ENCODE measurements around the gene MAML3. TPM values are rescaled to one million over a fixed set of nuclear protein-coding genes. Genes with fewer than 3 reads are reported as not detected.

MAML3 gene
- total and polyA plus RNA-seq, 2 experiments from 2014 or later: 4.1 to 11.2 TPM

DNA sequence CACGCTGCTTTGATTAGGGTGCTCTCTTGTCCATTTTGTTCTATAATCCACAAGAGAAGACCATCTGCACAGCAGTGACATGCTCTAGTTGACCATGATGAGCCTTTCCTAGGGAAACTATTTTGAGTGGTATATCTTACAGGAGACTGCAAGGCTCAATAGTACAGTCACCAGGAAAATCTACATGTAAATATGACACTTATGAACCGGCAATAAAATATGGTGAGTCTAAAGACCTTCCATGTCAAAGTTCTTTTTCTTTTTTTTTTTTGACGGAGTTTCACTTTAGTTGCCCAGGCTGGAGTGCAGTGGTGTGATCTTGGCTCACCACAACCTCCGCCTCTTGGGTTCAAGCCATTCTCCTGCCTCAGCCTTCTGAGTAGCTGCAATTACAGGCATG, 384.6 kb downstream of the MAML3 start:
- no peaks in the 10 kb centered on the region for H4K20me1 ChIP-seq (ENCODE audit: insufficient read depth, poor library complexity, severe bottlenecking)
- no peaks in the 10 kb centered on the region for H3K9me3 ChIP-seq (ENCODE audit: low read depth)
- H3K4me1 ChIP-seq (ENCODE audit: insufficient read depth): no peaks in the 10 kb centered on the region
- H3K27me3 ChIP-seq: no peaks in the 10 kb centered on the region
- H3K4me2 ChIP-seq: no peak overlapping the region
- H3K79me2 ChIP-seq: no peaks in the 10 kb centered on the region
- WGBS (ENCODE audit: low lambda C conversion rate, missing lambda C conversion rate): 69% methylated on average over 4 of the region's 4 CpGs
- H3K36me3 ChIP-seq (replicated peaks; ENCODE audit: insufficient read depth, low read depth): no peaks in the 10 kb centered on the region
- no peak overlapping the region for H3K27ac ChIP-seq
- no peaks in the 10 kb centered on the region for H3K9me2 ChIP-seq (replicated peaks; ENCODE audit: insufficient read depth)
- no peak for DNase-seq (ENCODE audit: low spot score)
- no peak overlapping the region for H3K4me3 ChIP-seq
- H2AFZ ChIP-seq: no peak overlapping the region
- TF ChIP-seq EZH2 (IDR thresholded peaks at IDR 0.05; ENCODE audit: borderline replicate concordance): no peak
- TF ChIP-seq, protein P1, sequence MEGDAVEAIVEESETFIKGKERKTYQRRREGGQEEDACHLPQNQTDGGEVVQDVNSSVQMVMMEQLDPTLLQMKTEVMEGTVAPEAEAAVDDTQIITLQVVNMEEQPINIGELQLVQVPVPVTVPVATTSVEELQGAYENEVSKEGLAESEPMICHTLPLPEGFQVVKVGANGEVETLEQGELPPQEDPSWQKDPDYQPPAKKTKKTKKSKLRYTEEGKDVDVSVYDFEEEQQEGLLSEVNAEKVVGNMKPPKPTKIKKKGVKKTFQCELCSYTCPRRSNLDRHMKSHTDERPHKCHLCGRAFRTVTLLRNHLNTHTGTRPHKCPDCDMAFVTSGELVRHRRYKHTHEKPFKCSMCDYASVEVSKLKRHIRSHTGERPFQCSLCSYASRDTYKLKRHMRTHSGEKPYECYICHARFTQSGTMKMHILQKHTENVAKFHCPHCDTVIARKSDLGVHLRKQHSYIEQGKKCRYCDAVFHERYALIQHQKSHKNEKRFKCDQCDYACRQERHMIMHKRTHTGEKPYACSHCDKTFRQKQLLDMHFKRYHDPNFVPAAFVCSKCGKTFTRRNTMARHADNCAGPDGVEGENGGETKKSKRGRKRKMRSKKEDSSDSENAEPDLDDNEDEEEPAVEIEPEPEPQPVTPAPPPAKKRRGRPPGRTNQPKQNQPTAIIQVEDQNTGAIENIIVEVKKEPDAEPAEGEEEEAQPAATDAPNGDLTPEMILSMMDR (IDR thresholded peaks at IDR 0.05; ENCODE audit: poor library complexity): no peak
- TF ChIP-seq EZH2phosphoT487 (IDR thresholded peaks at IDR 0.05; ENCODE audit: low read depth, severe bottlenecking, unreplicated experiment): no peak

DNA sequence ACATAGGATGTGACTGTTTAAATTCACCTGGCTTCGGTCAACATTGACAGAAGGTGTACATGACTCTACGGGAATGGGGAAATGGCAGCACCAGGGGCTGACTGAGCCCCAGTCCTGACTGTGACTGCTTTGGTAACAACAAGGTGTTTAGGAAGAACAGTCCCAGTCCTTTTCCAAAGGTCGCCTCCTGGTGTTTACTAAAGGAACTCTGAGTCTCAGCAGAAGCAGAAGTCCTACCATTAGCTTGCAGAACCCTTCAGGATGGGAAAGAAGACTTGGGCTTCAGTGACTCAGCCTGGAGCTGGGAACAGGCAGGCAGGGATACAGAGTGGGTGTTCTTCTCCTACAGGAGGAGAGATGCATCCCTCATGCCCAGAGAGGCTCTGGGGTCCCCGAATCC, 385.1 kb downstream of the MAML3 start:
- Histone ChIP-seq H4K20me1 (ENCODE audit: insufficient read depth, poor library complexity, severe bottlenecking) (no peaks in the 10 kb centered on the region), H3K36me3 (replicated peaks; ENCODE audit: insufficient read depth, low read depth) (no peaks in the 10 kb centered on the region), H3K4me1 (ENCODE audit: insufficient read depth) (peaks cover 4% of the 10 kb centered on the region), H3K4me2 (no peak overlapping the region), H3K27ac (no peak overlapping the region), H3K27me3 (no peaks in the 10 kb centered on the region), H3K9me2 (replicated peaks; ENCODE audit: insufficient read depth) (no peaks in the 10 kb centered on the region), H3K9me3 (ENCODE audit: low read depth) (no peaks in the 10 kb centered on the region), H3K79me2 (no peaks in the 10 kb centered on the region), H3K4me3 (no peak overlapping the region), H2AFZ (no peak overlapping the region)
- WGBS (ENCODE audit: low lambda C conversion rate, missing lambda C conversion rate): 90% methylated on average over 4 of the region's 4 CpGs
- no peak for TF ChIP-seq EZH2phosphoT487 (IDR thresholded peaks at IDR 0.05; ENCODE audit: low read depth, severe bottlenecking, unreplicated experiment)
- TF ChIP-seq, protein P1 (IDR thresholded peaks at IDR 0.05; ENCODE audit: poor library complexity): peak; percentile 27
- no peak for TF ChIP-seq EZH2 (IDR thresholded peaks at IDR 0.05; ENCODE audit: borderline replicate concordance)
- peak; percentile 28 for DNase-seq (ENCODE audit: low spot score)

DNA sequence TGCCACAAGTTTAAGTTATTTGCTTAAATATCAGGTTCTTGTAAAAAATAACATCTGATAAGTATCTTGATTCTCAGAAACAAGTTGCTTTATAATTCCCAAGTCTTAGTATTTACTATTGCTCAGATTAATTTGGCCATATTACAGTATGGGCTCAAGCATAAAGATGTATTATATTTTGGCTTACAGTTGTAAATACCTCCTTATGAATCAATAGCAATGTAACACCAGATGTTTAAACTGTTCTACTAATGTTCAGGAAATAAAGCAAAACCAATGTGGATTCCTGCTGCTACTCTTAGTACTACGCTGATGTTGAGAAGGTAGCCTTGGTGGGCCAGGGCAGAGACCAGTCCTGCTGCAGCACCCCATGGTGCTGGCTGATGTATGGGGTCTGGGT, 385.6 kb downstream of the MAML3 start:
- 97% methylated on average over 1 of the region's 1 CpG for WGBS (ENCODE audit: low lambda C conversion rate, missing lambda C conversion rate)
- Histone ChIP-seq H3K4me3 (no peak overlapping the region), H3K9me3 (ENCODE audit: low read depth) (no peaks in the 10 kb centered on the region), H3K27me3 (no peaks in the 10 kb centered on the region), H2AFZ (no peak overlapping the region), H4K20me1 (ENCODE audit: insufficient read depth, poor library complexity, severe bottlenecking) (no peaks in the 10 kb centered on the region), H3K27ac (no peak overlapping the region), H3K79me2 (no peaks in the 10 kb centered on the region), H3K4me2 (no peak overlapping the region), H3K4me1 (ENCODE audit: insufficient read depth) (peaks cover 9% of the 10 kb centered on the region), H3K36me3 (replicated peaks; ENCODE audit: insufficient read depth, low read depth) (no peaks in the 10 kb centered on the region), H3K9me2 (replicated peaks; ENCODE audit: insufficient read depth) (no peaks in the 10 kb centered on the region)
- TF ChIP-seq EZH2phosphoT487 (IDR thresholded peaks at IDR 0.05; ENCODE audit: low read depth, severe bottlenecking, unreplicated experiment) (no peak), EZH2 (IDR thresholded peaks at IDR 0.05; ENCODE audit: borderline replicate concordance) (no peak)
- TF ChIP-seq, protein P1 (IDR thresholded peaks at IDR 0.05; ENCODE audit: poor library complexity): no peak
- no peak for DNase-seq (ENCODE audit: low spot score)

DNA sequence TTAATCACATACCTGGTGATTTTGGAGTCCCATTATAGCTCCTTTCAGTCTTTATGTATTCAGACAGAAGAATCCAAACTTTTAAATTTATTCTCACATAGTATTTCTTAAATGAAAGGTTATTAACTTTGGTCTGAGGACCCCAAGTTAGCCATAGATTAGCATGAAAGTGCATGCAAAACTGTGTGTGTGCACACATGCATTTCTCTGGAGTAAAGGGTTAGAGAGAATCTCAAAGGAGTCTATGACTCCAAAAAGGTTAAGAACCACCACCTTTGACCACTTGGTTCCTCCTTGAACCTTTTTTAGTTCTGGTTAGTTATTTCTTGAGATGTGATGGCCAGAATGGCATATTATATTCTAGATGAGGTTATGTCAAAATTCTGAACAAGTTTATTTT, 386.4 kb downstream of the MAML3 start:
- Histone ChIP-seq H3K36me3 (replicated peaks; ENCODE audit: insufficient read depth, low read depth) (no peaks in the 10 kb centered on the region), H3K27ac (no peak overlapping the region), H3K79me2 (no peaks in the 10 kb centered on the region), H4K20me1 (ENCODE audit: insufficient read depth, poor library complexity, severe bottlenecking) (no peaks in the 10 kb centered on the region), H3K4me3 (no peak overlapping the region), H3K9me3 (ENCODE audit: low read depth) (no peaks in the 10 kb centered on the region), H3K4me1 (ENCODE audit: insufficient read depth) (peaks cover 17% of the 10 kb centered on the region), H2AFZ (no peak overlapping the region), H3K27me3 (no peaks in the 10 kb centered on the region), H3K9me2 (replicated peaks; ENCODE audit: insufficient read depth) (no peaks in the 10 kb centered on the region), H3K4me2 (no peak overlapping the region)
- no peak for TF ChIP-seq EZH2phosphoT487 (IDR thresholded peaks at IDR 0.05; ENCODE audit: low read depth, severe bottlenecking, unreplicated experiment)
- TF ChIP-seq, protein P1 (IDR thresholded peaks at IDR 0.05; ENCODE audit: poor library complexity): no peak
- no peak for TF ChIP-seq EZH2 (IDR thresholded peaks at IDR 0.05; ENCODE audit: borderline replicate concordance)
- no peak for DNase-seq (ENCODE audit: low spot score)

Measured in hepatocyte (in vitro differentiated cells).